RPMI7951 (cell line): ENCODE data around the gene DNAJC12. TPM values are rescaled to one million over a fixed set of nuclear protein-coding genes. Genes with fewer than 3 reads are reported as not detected.
A peak's percentile ranks its signal among the peaks of the same experiment; 100 is the strongest.
"Not testable (repeated sequence)": the region's sequence is repeated elsewhere in the genome, so short reads cannot be mapped to it uniquely, and the experiment has no call there.

ENCODE experiments used
- DNase-seq: peaks from one replicate; pipeline ENCODE4 v3.0.0-alpha.2; 2012; ENCODE audit warnings: low read depth
- total RNA-seq: library from RNA; depleted of rRNA; stranded (reverse); fragments of >200 nt; shearing (Covaris generic); gene quantifications from 2 replicates; pipeline ENCODE4 v1.2.3, GENCODE V29; 2014

DNAJC12 gene
- total RNA-seq, 1 experiment from 2014 or later: 3.5 TPM

DNA sequence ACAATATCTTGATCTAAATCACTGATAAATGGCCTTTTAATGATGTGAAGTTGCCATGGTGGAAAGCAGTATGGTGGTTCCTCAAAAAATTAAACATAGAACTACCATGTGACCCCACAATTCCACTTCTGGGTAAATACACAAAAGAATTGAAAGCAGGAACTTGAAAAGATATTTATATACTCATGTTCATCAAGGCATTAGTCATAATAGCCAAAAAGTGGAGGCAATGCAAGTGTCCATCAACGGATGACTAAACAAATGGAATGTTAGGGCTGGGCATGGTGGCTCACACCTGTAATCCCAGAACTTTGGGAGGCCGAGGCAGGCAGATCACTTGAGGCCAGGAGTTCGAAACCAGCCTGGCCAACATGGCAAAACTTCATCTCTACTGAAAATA is 2.0 kb upstream of the DNAJC12 start:
- DNase-seq: peak; percentile 25

DNA sequence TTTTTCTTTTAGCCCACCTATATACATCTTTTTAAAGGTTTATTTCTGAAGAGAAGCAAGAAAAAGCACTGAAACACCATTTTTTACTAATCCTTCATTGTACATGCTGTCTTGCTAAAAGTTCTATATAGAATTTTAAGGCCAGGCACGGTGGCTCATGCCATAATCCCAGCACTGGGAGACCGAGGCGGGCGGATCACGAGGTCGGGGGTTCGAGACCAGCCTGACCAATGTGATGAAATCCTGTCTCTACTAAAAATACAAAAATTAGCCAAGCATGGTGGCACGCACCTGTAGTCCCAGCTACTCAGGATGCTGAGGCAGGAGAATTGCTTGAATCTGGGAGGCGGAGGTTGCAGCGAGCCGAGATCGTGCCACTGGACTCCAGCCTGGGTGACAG is 1.5 kb upstream of the DNAJC12 start:
- DNase-seq: not testable (repeated sequence)

DNA sequence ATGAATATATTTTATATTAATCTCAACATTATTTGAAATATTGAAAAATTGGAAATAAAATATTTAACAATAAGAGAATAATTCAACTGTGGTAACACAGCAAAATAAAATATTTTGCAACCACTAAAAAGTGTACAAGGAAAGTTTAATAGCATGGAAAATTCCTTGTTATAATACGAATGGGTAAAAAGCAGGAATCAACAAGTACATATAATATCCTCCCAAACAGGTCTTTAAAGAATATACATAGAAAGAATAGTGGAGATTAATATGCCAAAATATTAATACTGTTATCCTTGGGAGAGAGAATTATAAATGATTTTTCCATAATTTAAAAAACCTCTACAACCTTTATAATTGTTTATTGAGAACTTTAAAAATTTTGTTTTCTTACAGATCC is 1.0 kb downstream of the DNAJC12 start:
- DNase-seq: no peak

DNA sequence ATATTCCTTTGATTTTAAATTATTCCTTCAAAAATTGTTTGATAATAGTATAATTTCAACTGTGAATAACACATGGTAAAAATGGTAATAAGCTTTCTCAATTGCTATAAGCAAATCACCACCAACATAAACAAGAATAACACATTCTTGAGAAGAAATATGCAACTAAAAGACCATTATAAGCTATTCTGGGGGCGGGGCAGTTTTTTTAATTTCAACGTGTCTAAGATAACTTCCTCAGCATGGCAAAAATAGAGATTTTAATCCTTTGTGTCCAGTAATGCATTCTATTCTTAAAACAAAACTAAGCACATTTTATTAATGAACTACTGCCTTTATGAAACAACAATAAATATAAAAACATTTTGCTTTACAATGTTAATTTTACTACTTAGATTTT is 1.5 kb downstream of the DNAJC12 start:
- no peak for DNase-seq

DNA sequence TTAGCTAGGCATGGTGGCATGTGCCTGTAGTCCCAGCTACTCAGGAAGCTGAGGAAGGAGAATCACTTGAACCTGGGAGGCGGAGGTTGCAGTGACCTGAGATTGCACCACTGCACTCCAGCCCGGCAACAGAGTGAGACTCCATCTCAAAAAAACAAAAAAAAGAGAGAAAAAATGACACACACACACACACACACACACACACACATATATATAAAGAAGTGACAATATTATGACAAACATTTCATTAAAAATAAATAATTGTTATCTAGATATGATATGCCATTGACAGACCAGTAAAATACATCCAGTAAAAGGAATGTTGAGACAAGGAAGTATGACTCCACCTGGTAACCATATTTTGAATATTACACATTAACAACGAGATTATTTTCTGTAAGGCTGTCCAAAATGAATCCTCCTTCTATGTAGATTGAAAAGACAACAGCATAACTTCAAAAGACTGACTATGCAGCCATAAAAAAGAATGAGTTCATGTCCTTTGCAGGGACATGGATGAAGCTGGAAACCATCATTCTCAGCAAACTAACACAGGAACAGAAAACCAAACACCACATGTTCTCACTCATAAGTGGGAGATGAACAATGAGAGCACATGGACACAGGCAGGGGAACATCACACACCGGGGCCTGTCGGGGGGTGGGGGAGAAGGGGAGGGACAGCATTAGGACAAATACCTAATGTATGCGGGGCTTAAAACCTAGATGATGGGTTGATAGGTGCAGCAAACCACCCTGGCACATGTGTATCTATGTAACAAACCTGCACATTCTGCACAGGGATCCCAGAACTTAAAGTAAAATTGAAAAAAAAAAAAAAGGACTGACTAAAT is 2.2 kb downstream of the DNAJC12 start:
- DNase-seq: not testable (repeated sequence)

DNA sequence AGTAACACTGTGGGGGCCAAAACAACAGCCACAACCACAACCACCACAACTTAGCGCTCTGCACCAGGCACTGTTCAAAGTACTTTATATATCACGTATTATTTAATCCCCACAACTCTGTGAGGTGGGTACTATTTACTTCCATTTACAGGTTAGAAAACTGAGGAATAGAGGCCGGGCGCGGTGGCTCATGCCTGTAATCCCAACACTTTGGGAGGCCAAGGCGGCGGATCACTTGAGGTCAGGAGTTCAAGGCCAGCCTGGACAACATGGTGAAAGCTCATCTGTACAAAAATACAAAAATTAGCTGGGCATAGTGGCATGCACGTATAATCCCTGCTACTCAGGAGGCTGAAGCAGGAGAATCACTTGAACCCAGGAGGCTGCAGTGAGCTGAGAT is 3.6 kb downstream of the DNAJC12 start:
- no peak for DNase-seq

DNA sequence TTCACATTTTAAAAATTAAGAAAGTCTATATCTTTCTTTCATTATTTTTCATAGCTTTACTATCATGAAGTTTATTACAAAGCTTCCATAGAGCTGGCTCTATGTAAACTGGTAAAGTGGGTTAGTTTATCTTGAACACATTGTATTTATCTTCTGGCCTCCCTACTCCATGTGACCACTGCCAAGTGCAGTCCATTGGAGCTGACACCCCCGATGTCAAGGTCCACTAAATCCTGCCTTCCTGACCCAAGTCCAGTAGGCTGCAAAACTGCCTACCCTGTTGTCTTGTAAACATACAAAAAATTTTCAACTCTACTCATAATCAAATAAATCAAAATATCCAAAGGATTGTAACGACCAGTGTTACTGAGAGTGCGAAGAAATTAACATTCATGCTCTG is 10.2 kb downstream of the DNAJC12 start:
- DNase-seq: no peak

DNA sequence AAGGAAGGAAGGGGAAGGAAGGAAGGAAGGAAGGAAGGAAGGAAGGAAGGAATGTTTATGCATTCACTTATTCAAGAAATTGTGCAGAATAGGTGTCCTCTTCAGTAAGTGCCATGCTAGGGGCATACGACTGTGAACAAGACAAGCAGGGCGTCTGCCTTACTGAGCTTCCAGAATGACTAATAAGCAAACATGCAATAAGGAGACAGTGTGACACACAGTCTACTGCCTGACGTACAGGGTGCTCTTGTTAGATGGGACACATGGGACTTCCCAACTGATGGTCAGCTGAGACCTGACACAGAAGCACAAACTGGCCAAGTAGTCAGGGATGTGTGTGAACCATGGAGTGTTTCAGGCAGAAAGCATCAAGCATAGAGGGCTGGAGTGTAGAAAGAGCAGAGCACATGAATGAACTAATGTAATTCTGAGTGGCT is 18.2 kb downstream of the DNAJC12 start:
- DNase-seq: peak; percentile 11

DNA sequence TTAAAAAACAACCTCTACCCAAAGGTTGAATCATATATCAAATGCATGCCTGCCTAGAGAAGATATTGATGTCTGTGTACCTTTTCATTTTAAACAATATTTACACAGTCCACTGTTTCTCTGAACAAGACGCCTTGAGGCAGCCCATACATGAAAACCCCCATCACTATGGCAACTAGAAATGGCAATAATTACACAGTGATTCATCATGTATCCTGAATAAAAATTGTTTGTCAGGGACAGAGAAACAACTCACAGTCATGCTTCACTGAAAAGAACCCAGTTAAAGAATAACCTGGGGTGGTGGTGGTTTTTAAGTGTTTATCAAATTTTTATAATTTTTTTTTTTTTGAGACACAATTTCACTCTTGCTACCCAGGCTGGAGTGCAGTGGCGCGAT is 19.7 kb downstream of the DNAJC12 start:
- DNase-seq: peak; percentile 46

DNA sequence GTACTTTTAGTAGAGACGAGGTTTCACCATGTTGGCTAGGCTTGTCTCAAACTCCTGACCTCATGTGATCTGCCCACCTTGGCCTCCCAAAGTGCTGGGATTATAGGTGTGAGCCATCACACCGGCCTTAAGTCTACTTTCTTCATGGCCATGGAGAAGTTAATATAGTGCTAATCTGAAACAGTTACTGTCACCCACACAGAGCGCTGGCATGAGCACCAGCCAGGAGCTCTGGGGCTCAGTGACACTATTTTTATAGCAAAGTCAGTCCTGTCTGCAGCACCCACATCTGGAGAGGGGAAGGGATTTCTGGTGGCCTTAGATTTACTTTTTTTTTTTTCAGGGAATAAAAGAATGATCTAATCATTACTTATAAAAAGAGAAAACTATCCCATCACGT is 21.3 kb downstream of the DNAJC12 start:
- no peak for DNase-seq

DNA sequence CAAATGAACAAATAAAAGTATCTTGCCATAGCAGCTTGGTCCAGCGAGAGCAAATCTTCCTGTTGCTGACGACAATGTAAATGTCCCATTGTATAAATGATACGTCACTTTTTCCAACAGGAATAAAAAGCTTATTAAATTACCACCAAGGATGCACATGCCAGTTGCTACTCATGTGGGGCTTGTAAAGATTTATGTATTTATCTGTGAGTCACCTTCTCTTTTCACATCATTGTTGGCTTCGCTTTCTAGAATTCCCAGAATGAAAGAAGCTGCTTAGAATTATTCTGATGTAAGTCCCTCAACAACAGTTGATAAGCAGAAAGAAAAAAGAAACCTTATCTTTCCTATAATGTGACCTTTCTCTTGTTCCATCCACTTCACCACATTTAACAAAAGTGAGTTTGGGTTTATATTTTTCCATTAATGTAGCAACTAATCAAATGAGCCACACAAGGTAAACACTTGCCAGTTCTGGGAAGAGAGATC is 22.4 kb downstream of the DNAJC12 start:
- no peak for DNase-seq

DNA sequence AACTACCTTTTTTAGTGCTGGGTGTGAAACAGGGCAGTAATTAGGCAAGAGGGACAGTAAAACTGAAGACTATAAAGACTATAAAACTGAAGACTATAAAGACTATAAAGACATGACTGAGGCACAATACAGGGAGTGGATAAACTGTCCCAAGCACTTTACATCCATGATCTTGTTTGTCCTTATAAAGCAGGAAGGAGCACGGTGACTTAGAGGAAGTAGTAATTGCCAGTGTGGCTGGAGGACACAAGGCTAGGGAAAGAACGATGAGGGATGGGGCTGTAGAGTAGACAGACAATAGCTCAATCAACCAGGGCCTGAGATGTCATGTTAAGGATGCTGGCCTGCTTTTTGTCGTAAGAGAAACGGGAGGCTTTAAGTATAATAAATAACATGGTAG is 26.0 kb downstream of the DNAJC12 start:
- DNase-seq: no peak

DNA sequence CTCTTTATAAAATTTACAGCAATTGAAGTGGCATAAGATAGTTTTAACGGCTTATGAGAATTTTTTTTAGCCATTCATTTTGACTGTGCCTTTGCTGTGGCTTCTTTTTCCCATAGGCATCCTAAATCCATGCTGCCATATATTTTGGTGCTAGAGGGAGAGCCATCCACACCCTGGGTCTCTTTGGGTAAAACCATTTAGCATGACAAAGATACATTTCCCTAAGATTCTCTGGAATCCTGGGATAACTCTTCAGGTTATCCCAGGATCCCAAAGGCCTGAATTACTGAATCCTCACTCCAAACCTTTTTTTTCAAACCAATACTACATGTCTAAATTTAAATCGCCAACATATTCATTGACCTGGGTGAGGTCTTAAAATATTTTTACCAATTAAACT is 28.9 kb downstream of the DNAJC12 start:
- no peak for DNase-seq

DNA sequence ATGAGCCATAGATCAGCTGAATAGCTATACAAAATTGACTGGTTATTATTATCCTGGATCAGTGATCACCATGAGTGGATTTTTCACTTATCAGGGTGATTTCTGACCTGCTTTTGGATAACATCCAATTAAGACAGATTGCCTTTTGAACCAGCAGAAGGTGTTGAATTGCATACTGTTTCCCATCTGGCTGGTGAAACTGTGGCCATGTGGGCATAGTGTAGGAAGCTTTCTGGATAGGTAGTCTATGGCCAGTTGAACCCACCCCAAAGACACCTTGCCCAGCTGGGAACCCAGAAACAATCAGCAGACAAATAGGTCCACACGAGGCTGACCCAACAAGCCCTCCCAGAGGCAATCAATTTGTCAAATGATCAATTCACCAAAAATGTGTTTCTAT is 29.3 kb downstream of the DNAJC12 start:
- DNase-seq: no peak

DNA sequence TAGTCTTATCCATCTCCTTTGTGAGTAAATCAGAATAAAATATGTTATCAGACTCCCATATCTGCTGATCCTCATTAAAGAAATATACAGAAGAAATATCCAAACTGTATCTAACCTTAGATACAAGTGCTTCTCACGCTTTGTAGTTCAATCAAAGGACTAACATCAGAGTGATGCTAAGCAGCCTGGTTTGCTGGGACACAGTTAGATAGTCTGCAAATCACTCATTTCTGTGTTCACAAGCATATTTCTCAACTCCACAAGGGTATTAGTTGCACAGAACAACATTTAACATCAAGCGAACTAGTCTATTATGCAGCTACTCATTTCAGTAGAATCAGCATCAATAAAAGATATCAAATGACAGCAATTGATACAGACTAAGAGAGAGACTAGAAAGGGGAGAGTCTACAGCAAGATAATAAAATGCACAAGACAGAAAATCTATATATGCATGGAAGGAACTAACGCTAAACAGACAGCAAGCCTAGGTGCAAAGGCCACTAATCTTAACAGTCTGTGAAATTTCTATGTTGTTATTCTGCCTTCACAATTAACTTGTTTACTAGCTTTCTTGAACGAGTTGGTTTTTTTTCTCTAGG is 30.0 kb downstream of the DNAJC12 start:
- no peak for DNase-seq

DNA sequence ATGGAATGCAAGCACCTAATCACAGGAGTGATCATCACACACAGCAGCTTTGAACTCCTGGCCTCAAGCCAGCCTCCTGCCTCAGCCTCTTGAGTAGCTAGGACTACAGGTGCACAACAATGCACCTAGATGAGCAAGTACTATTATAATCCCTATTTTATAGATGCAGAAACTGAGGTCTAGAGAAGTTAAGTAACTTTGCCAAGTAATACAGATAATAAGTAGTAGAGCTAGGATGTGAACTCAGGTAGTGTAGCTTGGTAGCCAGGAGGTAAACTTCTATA is 33.7 kb downstream of the DNAJC12 start:
- DNase-seq: no peak

DNA sequence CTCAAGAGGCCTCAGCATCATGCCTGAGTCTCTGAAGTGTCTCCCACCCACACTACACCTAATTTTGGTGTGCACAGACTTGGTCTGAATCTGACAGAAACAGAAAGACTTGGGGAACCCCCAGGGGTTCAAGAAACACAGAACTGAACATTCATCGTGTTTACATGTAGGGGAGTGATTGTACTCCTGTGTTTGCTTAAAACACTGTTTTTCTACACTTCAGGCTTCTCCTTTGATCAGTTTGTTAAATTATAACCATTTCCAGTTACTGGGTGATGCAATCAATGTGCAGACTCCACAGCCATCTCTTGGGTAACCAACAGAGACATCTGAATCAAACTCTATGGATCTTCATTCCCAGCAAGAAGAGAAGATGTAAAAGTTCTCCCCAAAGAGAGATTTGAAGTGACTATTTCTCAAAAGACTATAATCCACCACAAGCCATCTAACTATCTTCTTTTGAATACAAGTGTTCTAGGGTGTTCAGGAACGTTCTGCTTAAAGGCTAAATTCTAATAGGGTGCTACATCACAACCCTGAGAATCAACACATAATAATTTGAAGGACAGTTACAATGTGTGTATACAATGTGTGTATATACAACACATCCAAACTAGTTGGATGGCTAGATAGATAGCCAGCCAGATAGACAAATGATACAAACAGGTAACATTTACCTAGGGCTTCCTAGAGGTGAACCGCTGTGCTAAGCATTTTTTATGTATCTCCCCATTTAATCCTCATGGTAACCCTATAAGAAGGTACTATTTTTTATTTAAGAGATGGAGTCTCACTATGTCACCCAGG is 34.2 kb downstream of the DNAJC12 start:
- DNase-seq: no peak

DNA sequence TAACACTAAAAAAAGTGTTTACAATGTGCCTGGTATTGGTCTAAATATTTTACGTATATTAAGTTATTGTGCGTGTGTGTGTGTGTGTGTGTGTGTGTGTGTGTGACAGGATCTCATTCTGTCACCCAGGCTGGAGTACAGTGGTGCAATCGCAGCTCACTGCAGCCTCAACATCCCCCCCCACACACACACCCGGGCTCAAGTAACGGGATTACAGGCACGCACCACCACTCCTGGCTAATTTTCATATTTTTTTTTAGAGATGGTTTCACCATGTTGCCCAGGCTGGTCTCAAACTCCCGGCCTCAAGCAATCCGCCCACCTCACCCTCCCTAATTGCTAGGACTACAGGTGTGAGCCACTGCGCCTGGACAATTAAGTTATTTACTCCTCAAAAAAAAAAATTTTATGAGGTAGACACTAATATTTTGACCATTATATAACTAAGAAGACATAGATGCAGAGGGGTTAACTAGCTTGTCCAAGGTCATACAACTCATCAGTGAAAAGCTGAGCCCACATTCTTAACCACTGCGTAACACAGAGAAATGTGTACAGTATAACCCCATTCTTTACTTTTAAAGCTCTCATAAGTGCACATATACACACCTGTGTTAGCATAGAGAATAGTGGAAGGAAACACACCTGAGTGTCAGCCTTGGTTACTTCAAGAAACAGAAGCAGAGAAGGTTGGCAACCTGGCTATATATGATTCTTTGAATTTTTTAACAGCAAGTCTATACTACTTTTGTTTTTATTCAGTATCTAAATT is 35.0 kb downstream of the DNAJC12 start:
- no peak for DNase-seq

DNA sequence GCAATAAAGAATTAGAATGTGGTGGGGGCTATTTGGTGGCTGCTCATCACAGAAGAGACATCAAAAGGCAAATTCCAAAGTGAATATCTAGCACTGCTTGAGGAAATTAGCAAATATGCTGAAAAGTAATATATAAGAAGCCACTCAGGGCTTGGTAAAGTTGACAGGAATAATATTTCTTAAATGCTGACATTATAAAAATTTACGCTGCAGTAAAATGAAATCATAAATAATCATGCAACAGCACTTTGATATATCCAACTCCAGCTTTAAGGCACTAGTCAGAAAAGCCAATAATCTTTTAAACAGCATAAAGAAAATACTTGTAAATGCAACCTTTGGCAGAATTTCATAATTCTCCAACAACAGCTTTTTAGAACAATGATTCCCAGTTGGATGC is 36.9 kb downstream of the DNAJC12 start:
- no peak for DNase-seq

DNA sequence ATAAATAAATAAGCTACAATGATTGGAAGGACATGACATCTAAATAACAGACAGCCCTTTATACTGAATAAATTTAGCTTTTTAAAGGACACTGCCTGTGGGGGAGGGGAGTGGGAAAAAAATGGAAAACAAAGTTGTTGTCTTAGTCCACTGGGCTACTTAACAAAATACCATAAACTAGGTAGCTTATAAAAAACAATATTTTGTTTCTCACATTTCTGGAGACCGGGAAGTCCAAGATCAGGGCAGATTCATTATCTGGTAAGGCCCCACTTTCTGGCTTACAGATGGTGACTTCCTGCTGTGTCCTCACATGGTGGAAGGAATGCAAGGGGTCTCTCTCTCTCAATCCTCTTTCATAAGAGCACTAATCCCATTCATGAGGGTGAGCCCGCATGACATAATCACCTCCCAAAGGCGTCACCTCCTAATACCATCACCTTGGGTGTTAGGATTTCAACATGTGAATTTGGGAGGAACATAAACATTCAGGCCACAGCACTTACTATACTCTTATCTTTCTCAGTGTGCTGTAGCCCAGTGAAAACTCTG is 43.0 kb downstream of the DNAJC12 start:
- no peak for DNase-seq

DNA sequence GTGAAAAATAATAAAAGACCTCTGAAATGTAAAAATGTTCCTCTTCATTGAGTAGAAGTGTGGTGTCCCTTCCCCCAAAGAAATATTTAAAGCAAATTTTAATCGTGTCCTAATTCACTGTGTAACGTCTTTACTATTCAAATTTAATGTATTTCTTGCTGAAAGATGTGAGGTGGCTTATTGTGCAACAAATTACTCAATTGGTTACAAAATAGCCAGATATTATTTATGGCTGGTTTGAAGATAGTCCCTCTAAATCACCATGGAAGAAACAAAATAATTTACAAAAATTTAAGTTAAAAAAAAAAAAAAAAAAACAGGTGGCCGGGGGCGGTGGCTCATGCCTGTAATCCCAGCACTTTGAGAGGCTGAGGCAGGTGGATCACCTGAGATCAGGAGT is 43.7 kb downstream of the DNAJC12 start:
- no peak for DNase-seq

DNA sequence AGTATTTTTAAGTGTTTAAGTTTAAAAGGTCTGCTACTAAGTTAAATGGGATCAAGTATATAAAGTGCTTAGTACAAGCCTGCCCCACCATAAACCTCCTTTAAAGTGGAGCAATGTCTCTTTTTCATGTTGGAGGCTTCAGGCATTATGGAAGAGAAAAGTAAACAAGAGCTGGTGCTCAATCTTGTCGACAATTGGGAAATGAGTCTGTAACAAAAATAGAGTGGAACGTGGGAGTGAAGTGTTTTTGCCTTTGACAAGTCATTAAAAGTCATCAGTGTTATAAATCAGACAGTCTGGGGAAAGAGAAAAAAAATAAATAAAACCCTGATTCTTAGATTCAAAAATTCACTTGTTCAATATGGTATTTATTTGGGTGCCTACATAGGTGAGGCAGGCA is 44.7 kb downstream of the DNAJC12 start:
- DNase-seq: no peak
